SU-DHL-6 (cell line): Measurements from ENCODE around the gene RMND1.

Experiments
- H2AFZ ChIP-seq: fragments of 200-600 bp; sonication (generic); 2 replicates; pipeline ENCODE4 v1.6.1; 2014; ENCODE audit warnings: low read depth, mild to moderate bottlenecking, moderate library complexity, mixed read lengths, antibody characterized with exemption, low read length; ENCODE audit not compliant: severe bottlenecking
- H3F3A ChIP-seq: fragments of 200-600 bp; shearing (Covaris generic); 2 replicates; pipeline ENCODE4 v1.6.0; 2016; ENCODE audit warnings: antibody characterized with exemption, mild to moderate bottlenecking; ENCODE audit not compliant: insufficient read depth
- H3K27ac ChIP-seq: fragments of 200-600 bp; sonication (generic); 2 replicates; pipeline ENCODE4 v1.5.1; 2016; ENCODE audit warnings: low read depth, mild to moderate bottlenecking, low read length, moderate library complexity, mixed read lengths
- H3K27me3 ChIP-seq: fragments of 200-600 bp; sonication (generic), shearing (Covaris generic); 2 replicates; pipeline ENCODE4 v1.6.0; 2014; ENCODE audit warnings: mild to moderate bottlenecking, low read length
- H3K36me3 ChIP-seq: fragments of 200-600 bp; sonication (generic); 2 replicates; pipeline ENCODE4 v1.6.1; 2014; ENCODE audit warnings: mild to moderate bottlenecking, low read length, mixed read lengths
- H3K4me2 ChIP-seq: fragments of 300-600, 200-600 bp; shearing (Covaris generic), sonication (generic); 2 replicates; pipeline ENCODE4 v1.6.0; 2014; ENCODE audit warnings: low read length, low read depth, mild to moderate bottlenecking; ENCODE audit not compliant: poor library complexity, severe bottlenecking
- H3K4me3 ChIP-seq: fragments of 200-600 bp; sonication (generic); 2 replicates; pipeline ENCODE4 v1.5.1; 2014; ENCODE audit warnings: antibody characterized with exemption, low read length, mild to moderate bottlenecking, mixed read lengths; ENCODE audit not compliant: insufficient read depth, poor library complexity, severe bottlenecking
- H3K79me2 ChIP-seq: fragments of 200-600 bp; sonication (generic); 2 replicates; pipeline ENCODE4 v1.6.1; 2014; ENCODE audit warnings: mild to moderate bottlenecking, low read length, moderate library complexity; ENCODE audit not compliant: insufficient read depth
- H3K9ac ChIP-seq: fragments of 200-600 bp; sonication (generic); 2 replicates; pipeline ENCODE4 v1.7.0; 2014; ENCODE audit warnings: mild to moderate bottlenecking, low read length
- H3K9me2 ChIP-seq: fragments of 200-600 bp; sonication (generic); replicated peaks from 2 replicates; pipeline ENCODE4 v1.6.1; 2014; ENCODE audit warnings: low read length; ENCODE audit not compliant: insufficient read depth
- H3K9me3 ChIP-seq: fragments of 200-600 bp; sonication (generic); 2 replicates; pipeline ENCODE4 v1.6.1; 2014; ENCODE audit warnings: low read length, mixed read lengths; ENCODE audit not compliant: insufficient read depth
- H4K20me1 ChIP-seq: fragments of 200-600 bp; sonication (generic); 2 replicates; pipeline ENCODE4 v1.6.1; 2014; ENCODE audit warnings: low read depth, mild to moderate bottlenecking, antibody characterized with exemption, low read length, moderate library complexity, mixed read lengths
- EZH2phosphoT487 ChIP-seq: fragments of 200-600 bp; sonication (generic), shearing (Covaris generic); conservative IDR thresholded peaks from 2 replicates; pipeline ENCODE4 v1.6.1; 2018; ENCODE audit warnings: mild to moderate bottlenecking, antibody characterized with exemption, low read length, moderate library complexity, mixed read lengths
- TF ChIP-seq, protein P1 (sequence below): fragments of 200-600 bp; sonication (generic); IDR thresholded peaks from one replicate; pipeline ENCODE4 v1.5.1; 2017; ENCODE audit warnings: antibody characterized with exemption, mild to moderate bottlenecking, low read length, moderate library complexity; ENCODE audit not compliant: insufficient read depth, poor library complexity, severe bottlenecking

RMND1 gene

DNA sequence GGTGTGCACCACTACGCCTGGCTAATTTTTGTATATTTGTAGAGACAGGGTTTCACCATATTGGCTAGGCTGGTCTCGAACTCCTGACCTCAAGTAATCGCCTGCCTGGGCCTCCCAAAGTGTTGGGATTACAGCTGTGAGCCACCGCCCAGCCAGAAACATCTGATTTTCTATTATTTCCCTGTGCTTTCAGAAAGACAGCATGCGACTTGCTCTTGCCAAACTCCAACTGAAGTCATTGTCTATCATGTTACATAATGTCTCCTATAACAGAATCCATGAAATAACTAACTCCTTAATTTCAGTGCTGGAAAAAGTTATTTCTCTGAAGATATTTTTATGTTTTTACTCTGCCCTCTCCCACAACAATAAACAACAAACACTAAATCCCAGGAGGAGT, 8.5 kb downstream of the RMND1 start:
- no peak overlapping the region for H3K4me3 ChIP-seq
- no peaks in the 10 kb centered on the region for H3F3A ChIP-seq
- peaks cover 3% of the 10 kb centered on the region; the same call in 1 of the 2 replicates for H3K36me3 ChIP-seq
- no peak overlapping the region for H3K9ac ChIP-seq
- TF ChIP-seq, protein P1, sequence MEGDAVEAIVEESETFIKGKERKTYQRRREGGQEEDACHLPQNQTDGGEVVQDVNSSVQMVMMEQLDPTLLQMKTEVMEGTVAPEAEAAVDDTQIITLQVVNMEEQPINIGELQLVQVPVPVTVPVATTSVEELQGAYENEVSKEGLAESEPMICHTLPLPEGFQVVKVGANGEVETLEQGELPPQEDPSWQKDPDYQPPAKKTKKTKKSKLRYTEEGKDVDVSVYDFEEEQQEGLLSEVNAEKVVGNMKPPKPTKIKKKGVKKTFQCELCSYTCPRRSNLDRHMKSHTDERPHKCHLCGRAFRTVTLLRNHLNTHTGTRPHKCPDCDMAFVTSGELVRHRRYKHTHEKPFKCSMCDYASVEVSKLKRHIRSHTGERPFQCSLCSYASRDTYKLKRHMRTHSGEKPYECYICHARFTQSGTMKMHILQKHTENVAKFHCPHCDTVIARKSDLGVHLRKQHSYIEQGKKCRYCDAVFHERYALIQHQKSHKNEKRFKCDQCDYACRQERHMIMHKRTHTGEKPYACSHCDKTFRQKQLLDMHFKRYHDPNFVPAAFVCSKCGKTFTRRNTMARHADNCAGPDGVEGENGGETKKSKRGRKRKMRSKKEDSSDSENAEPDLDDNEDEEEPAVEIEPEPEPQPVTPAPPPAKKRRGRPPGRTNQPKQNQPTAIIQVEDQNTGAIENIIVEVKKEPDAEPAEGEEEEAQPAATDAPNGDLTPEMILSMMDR: no peak
- no peak for TF ChIP-seq EZH2phosphoT487
- H3K4me2 ChIP-seq: no peak overlapping the region
- H3K79me2 ChIP-seq: peaks cover 89% of the 10 kb centered on the region
- no peak overlapping the region for H3K27ac ChIP-seq
- H4K20me1 ChIP-seq: peaks cover 6% of the 10 kb centered on the region; the same call in 1 of the 2 replicates
- no peaks in the 10 kb centered on the region for H3K9me2 ChIP-seq
- no peak overlapping the region for H2AFZ ChIP-seq
- H3K9me3 ChIP-seq: no peaks in the 10 kb centered on the region
- no peaks in the 10 kb centered on the region for H3K27me3 ChIP-seq

DNA sequence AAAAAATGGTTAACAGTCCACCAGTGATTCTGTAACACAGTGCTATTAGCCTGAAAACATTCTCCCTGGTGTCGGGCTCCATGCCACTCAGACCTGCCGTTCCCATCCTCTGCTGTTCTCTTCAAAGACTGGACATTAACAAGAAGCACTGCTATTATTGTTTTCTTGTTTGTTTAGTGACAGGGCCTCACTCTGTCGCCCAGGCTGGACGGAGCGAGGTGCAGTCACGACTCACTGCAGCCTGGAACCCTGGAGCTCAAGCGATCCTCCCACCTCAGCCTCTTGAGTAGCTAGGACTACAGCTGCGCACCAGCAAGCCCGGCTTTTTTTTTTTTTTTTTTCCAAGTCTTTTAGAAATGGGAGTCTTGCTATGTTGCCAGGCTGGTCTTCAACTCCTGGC, 9.6 kb downstream of the RMND1 start:
- H4K20me1 ChIP-seq: peaks cover 6% of the 10 kb centered on the region; the same call in 1 of the 2 replicates
- no peak overlapping the region for H3K4me2 ChIP-seq

DNA sequence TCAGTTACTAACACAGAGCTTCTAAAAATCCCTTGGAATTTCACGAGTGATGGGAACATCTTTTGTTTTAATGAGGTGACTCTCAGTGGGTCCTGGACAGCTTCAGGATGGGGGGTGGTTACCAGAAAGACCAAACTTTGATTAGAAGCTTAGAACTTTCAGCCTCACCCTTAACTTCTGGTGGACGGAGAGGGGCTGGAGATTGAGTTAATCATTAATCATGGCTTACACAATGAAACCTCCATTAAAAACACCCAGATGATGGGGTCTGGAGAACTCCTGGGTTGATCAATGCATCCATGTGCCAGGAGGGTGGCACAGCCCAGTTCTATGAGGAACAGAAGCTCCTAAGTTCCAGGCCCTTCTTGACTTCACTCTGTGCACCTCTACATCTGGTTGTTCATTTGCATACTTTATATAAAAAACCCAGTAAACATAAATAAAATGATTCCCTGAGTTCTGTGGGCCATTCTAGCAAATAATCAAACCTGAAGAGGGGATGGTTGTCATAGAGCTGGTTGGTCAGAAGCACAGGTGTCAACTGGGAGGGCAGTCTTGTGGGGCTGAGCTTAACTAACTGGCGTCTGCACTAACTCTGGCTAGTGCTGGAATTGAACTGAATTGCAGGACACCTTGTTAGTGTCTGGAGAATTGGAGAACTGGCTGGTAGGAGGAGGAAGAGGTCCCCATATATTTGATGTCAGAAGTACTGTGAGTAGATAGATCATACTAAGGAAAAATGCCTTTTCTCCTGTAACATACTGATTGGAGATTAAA, 10.3 kb downstream of the RMND1 start:
- Histone ChIP-seq H2AFZ (no peak overlapping the region), H3K4me3 (no peak overlapping the region), H3K9me2 (no peaks in the 10 kb centered on the region), H3K27me3 (no peaks in the 10 kb centered on the region), H3K27ac (no peak overlapping the region), H3K9me3 (no peaks in the 10 kb centered on the region), H3K79me2 (peaks cover 85% of the 10 kb centered on the region), H4K20me1 (peaks cover 6% of the 10 kb centered on the region; the same call in 1 of the 2 replicates), H3K4me2 (no peak overlapping the region), H3K9ac (no peak overlapping the region), H3F3A (no peaks in the 10 kb centered on the region), H3K36me3 (peaks cover 3% of the 10 kb centered on the region; the same call in 1 of the 2 replicates)
- TF ChIP-seq EZH2phosphoT487: no peak
- TF ChIP-seq, protein P1: no peak

More for the DNA sequence above, 9.6 kb downstream of the RMND1 start:
- H3K27me3 ChIP-seq: no peaks in the 10 kb centered on the region
- H3K9me3 ChIP-seq: no peaks in the 10 kb centered on the region
- H3K27ac ChIP-seq: no peak overlapping the region
- H3K4me3 ChIP-seq: no peak overlapping the region
- TF ChIP-seq, protein P1: no peak
- peaks cover 92% of the 10 kb centered on the region for H3K79me2 ChIP-seq
- H2AFZ ChIP-seq: no peak overlapping the region
- H3F3A ChIP-seq: no peaks in the 10 kb centered on the region
- H3K9ac ChIP-seq: no peak overlapping the region
- no peaks in the 10 kb centered on the region for H3K9me2 ChIP-seq
- peaks cover 3% of the 10 kb centered on the region; the same call in 1 of the 2 replicates for H3K36me3 ChIP-seq
